ELR (cell line): Measurements from ENCODE around the gene HDGFL3.
A peak's percentile ranks its signal among the peaks of the same experiment; 100 is the strongest.
"Not testable (repeated sequence)": the region's sequence is repeated elsewhere in the genome, so short reads cannot be mapped to it uniquely, and the experiment has no call there.

ENCODE experiments used
- DNase-seq: peaks from one replicate; pipeline ENCODE4 v3.0.0-alpha.2; 2015; ENCODE audit warnings: low read depth

Gene HDGFL3

GRCh38 chr15:83207660-83208366 is at the start of gene HDGFL3:
Gene HDGFL3, minus strand, starts transcription at chr15:83207823. Its CDS starts 409 bp downstream, at chr15:83207414.
- DNase-seq: peak; percentile 76

- no peak for DNase-seq
Observed at GRCh38 chr15:83250781-83251180, 43.2 kb upstream of the HDGFL3 start.

- DNase-seq: no peak
Observed at GRCh38 chr15:83249030-83249343, 41.4 kb upstream of the HDGFL3 start.

- peak; percentile 73 for DNase-seq
Observed at GRCh38 chr15:83248151-83249029, 40.8 kb upstream of the HDGFL3 start.

DNA sequence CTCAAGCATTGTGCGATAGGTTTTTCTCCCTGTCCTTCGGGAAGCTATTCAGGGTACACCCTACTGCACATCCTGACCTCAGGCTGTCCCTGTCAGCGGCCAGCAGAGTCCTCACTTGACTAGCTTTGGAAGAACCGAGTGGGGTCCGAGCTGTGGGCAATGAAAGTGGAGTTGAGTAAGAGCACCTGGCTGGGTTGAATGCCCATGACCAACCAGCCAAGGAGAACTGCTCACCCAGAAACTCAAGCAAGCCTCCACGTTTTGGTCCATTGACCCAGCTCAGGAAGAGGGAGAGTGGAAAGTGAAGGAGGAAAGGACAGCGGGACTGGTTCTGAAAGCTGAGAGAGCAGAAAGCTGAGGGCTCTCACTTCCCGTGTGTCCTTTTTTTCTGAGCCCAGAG is 36.0 kb upstream of the HDGFL3 start:
- no peak for DNase-seq

DNA sequence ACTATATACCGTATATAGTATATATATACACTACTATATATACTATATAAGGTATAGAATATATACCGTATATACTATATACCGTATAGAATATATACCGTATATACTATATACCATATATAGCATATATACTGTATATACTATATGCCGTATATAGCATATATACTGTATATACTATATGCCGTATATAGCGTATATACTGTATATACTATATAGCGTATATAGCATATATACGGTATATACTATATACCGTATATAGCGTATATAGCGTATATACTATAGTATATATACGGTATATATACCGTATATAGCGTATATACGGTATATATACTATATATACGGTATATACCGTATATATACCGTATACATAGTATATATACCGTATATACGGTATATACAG is 22.6 kb upstream of the HDGFL3 start:
- DNase-seq: no peak

DNA sequence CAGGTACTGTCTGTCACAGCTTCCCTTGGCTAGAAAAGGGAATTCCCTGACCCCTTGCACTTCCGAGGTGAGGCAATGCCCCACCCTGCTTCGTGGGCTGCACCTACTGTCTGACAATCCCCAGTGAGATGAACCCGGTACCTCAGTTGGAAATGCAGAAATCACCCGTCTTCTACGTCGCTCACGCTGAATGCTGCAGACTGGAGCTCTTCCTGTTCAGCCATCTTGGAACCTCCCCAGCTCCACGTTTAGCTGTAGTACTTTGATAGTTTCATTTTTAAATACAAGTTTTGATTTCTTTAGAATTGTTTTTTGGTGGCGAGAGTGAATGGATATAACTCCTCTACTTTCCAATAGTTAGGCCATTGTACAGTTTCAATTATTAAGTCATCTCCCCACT is 17.8 kb upstream of the HDGFL3 start:
- no peak for DNase-seq

- not testable (repeated sequence) for DNase-seq
Observed at GRCh38 chr15:83221781-83222180, 14.2 kb upstream of the HDGFL3 start.

- DNase-seq: peak; percentile 30
Observed at GRCh38 chr15:83219026-83219425, 11.4 kb upstream of the HDGFL3 start.

DNA sequence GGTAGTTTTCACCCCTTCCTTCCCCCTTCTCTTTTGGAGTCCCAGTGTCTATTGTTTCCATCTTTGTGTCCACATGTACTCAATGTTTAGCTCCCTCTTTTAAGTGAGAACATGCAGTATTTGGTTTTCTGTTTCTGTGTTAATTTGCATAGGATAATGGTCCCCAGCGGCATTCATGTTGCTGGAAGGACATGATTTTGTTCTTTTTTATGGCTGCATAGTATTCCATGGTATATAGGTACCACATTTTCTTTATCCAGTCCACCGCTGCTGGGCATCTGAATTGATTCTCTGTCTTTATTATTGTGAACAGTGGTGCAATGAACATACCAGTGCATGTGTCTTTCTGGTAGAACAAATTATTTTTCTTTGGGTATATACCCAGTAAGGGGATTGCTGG is 7.7 kb upstream of the HDGFL3 start:
- no peak for DNase-seq

DNA sequence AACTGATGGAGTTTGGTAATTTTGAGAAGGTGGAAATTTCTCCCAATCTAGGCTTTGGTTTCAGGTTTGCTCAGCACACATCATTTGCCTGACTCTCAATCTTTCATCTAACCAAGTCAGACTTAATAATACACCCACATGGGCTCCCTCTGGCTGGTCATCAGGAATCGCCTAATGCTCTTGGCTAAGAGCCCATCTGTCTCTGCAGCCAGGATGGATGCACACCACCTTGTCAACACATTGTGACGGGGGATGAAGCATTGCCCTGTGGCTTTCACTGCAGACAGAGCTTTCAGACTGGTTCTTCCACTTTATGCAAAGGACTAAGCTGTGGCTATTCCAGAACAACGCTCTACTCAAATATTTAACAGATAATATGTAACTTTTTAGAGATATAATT is 3.0 kb upstream of the HDGFL3 start:
- DNase-seq: peak; percentile 29

GRCh38 chr15:83209333-83209732 is 1.7 kb upstream of the HDGFL3 start:
- no peak for DNase-seq

DNA sequence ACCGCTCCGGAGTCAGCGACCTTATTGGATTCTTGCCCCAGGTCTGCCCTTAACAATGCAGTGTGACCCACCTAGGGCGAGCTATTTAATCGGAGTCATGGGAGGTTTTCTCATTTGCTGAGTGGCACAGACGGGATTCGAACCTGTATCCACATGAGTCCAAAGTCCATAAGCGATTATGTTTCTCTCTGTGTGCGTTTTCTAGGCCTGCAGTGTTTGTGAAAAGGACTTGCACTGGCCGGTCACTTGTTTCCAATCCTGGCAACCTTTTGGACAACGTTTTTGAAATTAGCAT is 691 bp upstream of the HDGFL3 start:
- peak; percentile 32 for DNase-seq

DNA sequence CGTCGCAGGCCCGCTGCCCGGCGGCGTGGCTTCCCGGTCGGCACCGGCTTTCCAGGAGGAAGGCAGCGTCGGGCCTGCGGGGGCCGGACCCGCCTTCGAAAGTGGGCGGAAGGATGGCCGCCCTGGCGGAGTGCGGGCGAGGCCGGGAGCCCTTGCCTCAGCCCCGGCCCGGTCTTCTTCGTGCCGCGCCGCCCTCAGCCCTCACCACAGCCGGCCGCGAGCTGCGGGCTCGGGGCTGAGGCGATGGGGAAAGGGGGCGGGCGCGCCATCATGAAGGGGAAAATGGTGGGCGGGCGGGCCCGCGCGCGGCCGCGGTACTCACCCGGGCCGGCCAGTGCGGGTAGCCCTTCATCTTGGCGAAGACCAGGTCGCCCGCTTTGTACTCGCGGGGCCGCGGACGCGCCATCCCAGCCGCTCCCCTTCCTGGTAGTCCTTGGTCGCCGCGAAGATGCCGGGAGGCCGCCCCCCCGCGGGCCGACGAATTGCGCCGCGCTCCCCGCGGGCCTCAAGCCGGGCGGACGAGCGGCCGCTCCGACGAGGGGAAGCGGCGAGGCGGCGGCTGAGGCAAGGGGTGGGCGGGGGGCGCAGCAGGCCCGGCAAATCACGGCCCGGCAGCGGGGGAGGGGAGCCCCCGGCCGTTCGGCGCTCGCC is 489 bp downstream of the HDGFL3 start:
- peak; percentile 51 for DNase-seq

- peak; percentile 34 for DNase-seq
Observed at GRCh38 chr15:83206526-83207008, 1.1 kb downstream of the HDGFL3 start.

DNA sequence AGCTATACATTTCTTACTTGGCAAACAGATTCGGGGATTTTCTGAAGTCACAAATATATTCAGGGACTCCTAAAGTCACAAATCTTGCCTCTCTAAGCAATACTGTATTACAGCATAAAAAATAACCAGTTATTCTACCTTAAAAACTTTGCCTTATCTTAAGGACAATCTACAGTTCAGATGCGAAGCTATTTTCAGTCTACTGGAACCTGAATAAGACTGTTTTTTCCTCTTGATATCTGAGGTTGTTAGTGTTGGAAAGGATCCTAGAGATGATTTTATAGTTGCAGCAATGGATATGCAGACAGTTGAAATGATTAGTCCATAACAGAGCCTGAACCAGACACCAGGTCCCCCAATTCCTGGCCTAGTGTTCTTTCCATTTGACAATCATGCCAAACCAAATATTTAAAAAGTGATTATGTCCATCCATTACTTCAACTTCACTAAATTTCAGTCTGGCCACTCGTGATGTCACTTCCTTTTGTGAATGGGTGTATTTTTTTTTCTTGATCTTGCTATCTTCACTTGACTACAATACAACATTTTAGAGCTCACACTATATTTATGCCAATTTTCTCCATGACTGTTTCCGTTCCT is 1.8 kb downstream of the HDGFL3 start:
- DNase-seq: peak; percentile 27

- DNase-seq: no peak
Observed at GRCh38 chr15:83204697-83205096, 2.9 kb downstream of the HDGFL3 start.

GRCh38 chr15:83203543-83203942 is 4.1 kb downstream of the HDGFL3 start:
- no peak for DNase-seq

- DNase-seq: no peak
Observed at GRCh38 chr15:83200589-83200988, 7.0 kb downstream of the HDGFL3 start.

GRCh38 chr15:83200162-83200561 is 7.5 kb downstream of the HDGFL3 start:
- peak; percentile 48 for DNase-seq

GRCh38 chr15:83199288-83199687 is 8.3 kb downstream of the HDGFL3 start:
- no peak for DNase-seq

DNA sequence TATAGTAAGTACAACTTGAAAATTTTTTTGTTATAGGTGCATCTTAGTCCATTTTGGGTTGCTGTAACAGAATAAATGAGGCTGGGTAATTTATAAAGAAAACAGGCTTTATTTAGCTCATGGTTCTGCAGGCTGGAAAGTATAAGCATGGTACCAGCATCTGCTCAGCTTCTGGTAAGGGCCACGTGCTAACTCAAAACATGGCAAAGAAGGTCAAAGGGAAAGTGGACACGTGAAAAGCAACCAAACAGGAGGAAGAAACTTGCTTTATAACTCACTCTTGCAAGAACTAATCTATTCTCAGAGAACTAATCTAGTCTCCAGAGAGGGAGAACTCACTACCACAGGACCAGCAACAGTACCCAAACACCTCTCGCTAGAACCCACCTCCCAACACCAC is 9.1 kb downstream of the HDGFL3 start:
- no peak for DNase-seq

DNA sequence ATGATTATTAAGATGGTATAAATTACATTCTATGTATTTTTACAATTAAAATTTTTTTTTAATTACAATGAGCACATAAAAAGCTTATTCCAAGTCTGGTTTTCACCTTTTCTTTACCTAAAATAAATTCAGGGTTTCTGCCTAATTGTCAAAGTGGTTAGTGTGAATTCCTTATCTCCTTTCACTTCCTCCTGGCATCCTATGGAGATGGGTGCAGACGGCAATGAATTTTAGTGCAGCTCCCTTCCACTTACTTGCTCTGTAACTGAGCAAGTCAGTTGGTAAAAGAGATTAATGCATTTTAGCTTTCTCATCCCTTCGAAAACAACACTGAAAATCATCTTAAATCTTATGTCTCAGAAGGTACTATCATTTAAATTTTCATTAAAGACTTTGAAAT is 13.1 kb downstream of the HDGFL3 start:
- no peak for DNase-seq
